Upper lobe of right lung (tissue), 1 donor: ENCODE data around the gene ROPN1B. TPM values are rescaled to one million over a fixed set of nuclear protein-coding genes. Genes with fewer than 3 reads are reported as not detected.

ENCODE experiments used
- ATAC-seq: fragments of 200-7000 bp; cut with Tn5 transposase; one replicate; pipeline ENCODE4 v1.9.1; 2020; ENCODE audit warnings: mild to moderate bottlenecking, moderate library complexity
- DNase-seq: peaks from one replicate; pipeline ENCODE4 v3.0.0-alpha.2; 2020
- H3K27ac ChIP-seq: fragments of 200-600 bp; one replicate; pipeline ENCODE4 v1.8.0; 2022
- H3K27me3 ChIP-seq: fragments of 200-600 bp; one replicate; pipeline ENCODE4 v1.8.0; 2022; ENCODE audit warnings: mild to moderate bottlenecking
- H3K36me3 ChIP-seq: fragments of 200-600 bp; one replicate; pipeline ENCODE4 v1.8.0; 2022
- H3K4me1 ChIP-seq: fragments of 200-600 bp; one replicate; pipeline ENCODE4 v1.8.0; 2022
- H3K4me3 ChIP-seq: fragments of 200-600 bp; one replicate; pipeline ENCODE4 v1.8.0; 2022; ENCODE audit warnings: mild to moderate bottlenecking
- H3K9me3 ChIP-seq: fragments of 200-600 bp; one replicate; pipeline ENCODE4 v1.8.0; 2022
- intact Hi-C: fragments of 100-400 bp; cut with DNase I; formaldehyde crosslinking; loops from one replicate; pipeline ENCODE4 v1.11.0; 2022
- total RNA-seq: library from RNA; stranded (reverse); fragmentation: NEBNext Ultra II Directional; extraction: Animal tissue kit (Norgen Biotek cat#: 25700); gene quantifications from one replicate; pipeline ENCODE4 v1.2.1, GENCODE V29; 2021
- TF ChIP-seq, protein P1 (sequence below): fragments of 200-600 bp; IDR thresholded peaks from one replicate; pipeline ENCODE4 v1.8.0; 2022; ENCODE audit warnings: antibody characterized with exemption
- donor health status: DM: no; HTN: yes; CAD: no; lungs with severe emphysema.

Gene ROPN1B
- total RNA-seq, 1 donor from 2014 or later: not detected

DNA sequence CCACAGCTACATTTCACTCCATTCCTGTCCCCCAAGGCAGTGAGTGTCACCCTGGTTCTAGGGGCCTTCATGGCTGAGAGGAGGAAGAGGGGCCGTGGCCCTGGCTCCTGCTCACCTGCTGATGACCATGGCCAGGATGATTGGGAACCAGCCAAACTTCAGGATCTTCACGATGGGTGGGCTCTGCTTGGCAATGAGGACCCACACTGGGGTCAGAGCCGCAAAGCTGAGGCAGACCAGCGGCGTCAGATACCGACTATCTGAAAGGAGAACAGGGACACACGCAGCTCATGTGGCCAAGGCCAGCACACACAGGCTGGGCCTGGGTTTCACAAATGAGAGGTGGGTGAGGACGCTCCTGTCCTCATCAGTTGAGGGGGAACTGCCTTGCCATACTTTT, 47.6 kb downstream of the ROPN1B start:
- intact Hi-C loops: no loop called here
- H3K4me1 ChIP-seq: no peaks in the 10 kb centered on the region
- H3K4me3 ChIP-seq: no peak overlapping the region
- H3K27me3 ChIP-seq: no peaks in the 10 kb centered on the region
- TF ChIP-seq, protein P1, sequence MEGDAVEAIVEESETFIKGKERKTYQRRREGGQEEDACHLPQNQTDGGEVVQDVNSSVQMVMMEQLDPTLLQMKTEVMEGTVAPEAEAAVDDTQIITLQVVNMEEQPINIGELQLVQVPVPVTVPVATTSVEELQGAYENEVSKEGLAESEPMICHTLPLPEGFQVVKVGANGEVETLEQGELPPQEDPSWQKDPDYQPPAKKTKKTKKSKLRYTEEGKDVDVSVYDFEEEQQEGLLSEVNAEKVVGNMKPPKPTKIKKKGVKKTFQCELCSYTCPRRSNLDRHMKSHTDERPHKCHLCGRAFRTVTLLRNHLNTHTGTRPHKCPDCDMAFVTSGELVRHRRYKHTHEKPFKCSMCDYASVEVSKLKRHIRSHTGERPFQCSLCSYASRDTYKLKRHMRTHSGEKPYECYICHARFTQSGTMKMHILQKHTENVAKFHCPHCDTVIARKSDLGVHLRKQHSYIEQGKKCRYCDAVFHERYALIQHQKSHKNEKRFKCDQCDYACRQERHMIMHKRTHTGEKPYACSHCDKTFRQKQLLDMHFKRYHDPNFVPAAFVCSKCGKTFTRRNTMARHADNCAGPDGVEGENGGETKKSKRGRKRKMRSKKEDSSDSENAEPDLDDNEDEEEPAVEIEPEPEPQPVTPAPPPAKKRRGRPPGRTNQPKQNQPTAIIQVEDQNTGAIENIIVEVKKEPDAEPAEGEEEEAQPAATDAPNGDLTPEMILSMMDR: no peak
- ATAC-seq: no peak
- DNase-seq: peak; percentile 36
- no peaks in the 10 kb centered on the region for H3K36me3 ChIP-seq
- H3K9me3 ChIP-seq: no peaks in the 10 kb centered on the region
- H3K27ac ChIP-seq: no peak overlapping the region

DNA sequence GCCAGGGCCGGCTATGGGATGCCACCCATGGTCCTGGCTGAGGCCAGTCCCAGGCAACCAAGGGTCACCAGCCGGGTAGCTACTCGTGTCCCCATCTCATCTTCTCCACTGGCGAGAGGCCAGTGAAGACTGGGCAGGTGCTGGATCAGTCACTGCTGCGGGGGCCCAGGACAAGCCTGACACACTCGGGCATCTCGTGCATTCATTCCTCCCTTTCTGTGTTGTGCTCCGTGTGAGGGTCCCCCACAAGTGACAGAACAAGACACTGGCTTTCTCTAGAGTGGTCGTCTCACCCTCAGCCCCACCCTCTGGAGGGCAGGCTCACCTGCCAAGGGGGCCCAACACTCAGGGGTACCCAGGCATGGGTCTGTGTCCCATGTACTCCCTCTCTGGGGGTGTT, 48.4 kb downstream of the ROPN1B start:
- peak; percentile 53 for DNase-seq
- TF ChIP-seq, protein P1: no peak
- H3K27ac ChIP-seq: no peak overlapping the region
- no peak for ATAC-seq
- H3K4me1 ChIP-seq: no peaks in the 10 kb centered on the region
- no peaks in the 10 kb centered on the region for H3K27me3 ChIP-seq
- intact Hi-C loops: no loop called here
- no peak overlapping the region for H3K4me3 ChIP-seq
- no peaks in the 10 kb centered on the region for H3K36me3 ChIP-seq
- H3K9me3 ChIP-seq: no peaks in the 10 kb centered on the region

DNA sequence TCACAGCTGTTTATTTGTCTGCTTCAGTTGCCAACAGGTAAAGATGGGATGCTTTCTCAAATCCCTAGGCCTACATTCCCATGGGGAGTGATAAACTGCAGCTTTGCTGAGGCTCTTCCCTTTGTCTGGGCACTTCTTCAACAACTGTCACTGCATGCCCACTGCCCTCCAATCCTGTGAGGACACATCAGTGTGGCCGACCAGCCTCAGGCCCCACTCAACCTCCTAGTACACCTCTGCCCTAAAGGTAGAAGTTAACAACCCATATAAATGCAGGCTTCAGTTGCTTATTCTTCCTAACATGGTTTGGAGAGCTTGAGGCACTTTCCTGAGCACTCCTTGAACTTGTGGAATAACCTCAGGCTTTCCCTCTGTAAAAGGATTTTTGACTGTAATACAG, 49.6 kb downstream of the ROPN1B start:
- Histone ChIP-seq H3K4me3 (no peak overlapping the region), H3K36me3 (no peaks in the 10 kb centered on the region), H3K4me1 (no peaks in the 10 kb centered on the region), H3K27me3 (no peaks in the 10 kb centered on the region), H3K27ac (no peak overlapping the region), H3K9me3 (no peaks in the 10 kb centered on the region)
- DNase-seq (no peak), ATAC-seq (no peak)
- TF ChIP-seq, protein P1: no peak
- intact Hi-C loops: no loop called here

DNA sequence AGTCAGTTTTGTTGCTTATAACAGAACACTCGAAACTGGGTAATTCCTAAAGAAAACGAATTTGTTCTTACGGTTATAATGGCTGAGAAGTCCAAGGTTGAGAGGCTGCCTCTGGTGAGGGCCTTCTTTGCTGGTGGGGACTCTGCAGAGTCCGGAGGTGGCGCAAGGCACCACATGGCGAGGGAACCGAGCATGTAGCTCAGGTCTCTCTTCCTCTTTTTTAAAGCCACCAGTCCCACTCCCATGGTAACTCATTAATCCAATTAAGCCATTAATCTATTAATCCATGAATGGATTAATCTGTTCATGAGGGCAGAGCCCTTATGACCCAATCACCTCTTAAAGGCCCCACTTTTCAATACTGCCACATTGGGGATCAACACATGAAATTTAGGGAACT, 50.0 kb downstream of the ROPN1B start:
- DNase-seq (no peak), ATAC-seq (no peak)
- H3K9me3 ChIP-seq: no peaks in the 10 kb centered on the region
- H3K27me3 ChIP-seq: no peaks in the 10 kb centered on the region
- H3K4me1 ChIP-seq: no peaks in the 10 kb centered on the region
- no peaks in the 10 kb centered on the region for H3K36me3 ChIP-seq
- no peak overlapping the region for H3K27ac ChIP-seq
- intact Hi-C loops: no loop called here
- TF ChIP-seq, protein P1: no peak
- H3K4me3 ChIP-seq: no peak overlapping the region

DNA sequence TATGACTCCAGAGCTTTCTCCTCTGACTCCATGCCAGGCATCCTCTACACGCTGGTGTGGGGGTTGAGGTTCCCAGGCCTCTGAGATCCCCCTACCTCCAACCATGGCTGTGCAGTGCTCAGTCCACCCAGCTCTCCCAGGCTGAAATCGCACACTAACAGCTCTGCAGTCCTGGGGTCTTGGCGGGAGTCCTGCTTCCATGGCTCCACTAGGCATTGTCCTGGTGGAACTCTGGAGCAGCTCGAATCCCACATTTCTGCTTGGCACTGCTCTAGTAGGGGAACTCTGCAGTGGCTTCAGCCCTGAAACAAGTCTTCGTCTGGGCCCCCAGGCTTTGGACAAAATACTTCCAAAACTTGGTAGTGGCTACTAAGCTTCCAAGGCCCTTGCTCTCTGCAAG, 50.7 kb downstream of the ROPN1B start:
- TF ChIP-seq, protein P1: no peak
- H3K36me3 ChIP-seq: no peaks in the 10 kb centered on the region
- no peak overlapping the region for H3K27ac ChIP-seq
- no peaks in the 10 kb centered on the region for H3K27me3 ChIP-seq
- ATAC-seq: no peak
- H3K4me1 ChIP-seq: no peaks in the 10 kb centered on the region
- H3K4me3 ChIP-seq: no peak overlapping the region
- peak; percentile 34 for DNase-seq
- intact Hi-C loops: no loop called here
- no peaks in the 10 kb centered on the region for H3K9me3 ChIP-seq

DNA sequence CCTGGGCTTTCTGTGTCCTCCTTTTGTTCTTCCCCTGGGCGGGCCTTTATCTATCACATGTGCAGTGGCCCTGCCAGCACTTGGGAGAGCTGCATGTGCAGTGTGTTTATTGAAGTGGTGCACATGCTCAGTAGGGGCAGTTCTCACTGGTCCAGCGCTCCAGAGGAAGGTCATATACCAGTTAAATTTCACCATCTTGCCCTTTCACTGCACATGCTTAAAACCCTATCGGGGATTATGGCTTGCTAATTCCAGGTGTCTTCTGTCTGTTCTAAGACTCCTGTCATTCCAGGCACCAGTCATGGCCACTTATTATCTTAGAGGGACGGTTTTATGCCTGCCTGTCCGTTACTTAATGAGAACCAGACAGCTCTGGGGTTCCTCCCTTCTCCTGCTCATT, 52.2 kb downstream of the ROPN1B start:
- H3K4me1 ChIP-seq: no peaks in the 10 kb centered on the region
- no peak for DNase-seq
- TF ChIP-seq, protein P1: no peak
- no peak overlapping the region for H3K4me3 ChIP-seq
- no peaks in the 10 kb centered on the region for H3K27me3 ChIP-seq
- peaks cover 4% of the 10 kb centered on the region for H3K36me3 ChIP-seq
- no peak overlapping the region for H3K27ac ChIP-seq
- H3K9me3 ChIP-seq: no peaks in the 10 kb centered on the region
- ATAC-seq: no peak
- intact Hi-C loops: no loop called here
